Measurements from ENCODE around the gene SCFD2. TPM values are rescaled to one million over a fixed set of nuclear protein-coding genes. Genes with fewer than 3 reads are reported as not detected.
"Not testable (repeated sequence)": the region's sequence is repeated elsewhere in the genome, so short reads cannot be mapped to it uniquely, and the experiment has no call there.

Gene SCFD2
- total RNA-seq = 14.8 TPM
- polyA plus RNA-seq (ENCODE audit: insufficient read depth in 1 of 8, insufficient read length in 8 of 8, low replicate concordance in 1 of 8) = 10 to 100 TPM in 5 of 8 donors, 1 to 10 TPM in 3; 9.4 to 13.4 (median 11.2) TPM
- long read RNA-seq, donor 1 = 0 reads
- long read RNA-seq, donor 2 = 0 reads
- long read RNA-seq, donor 3, partial matches to known transcripts = 18 of 23 reads
- long read RNA-seq, donor 3, other reads (novel, unspliced or antisense) = 5 of 23 reads
- long read RNA-seq, donor 4 = 0 reads
- long read RNA-seq, donor 5, partial matches to known transcripts = 15 of 20 reads
- long read RNA-seq, donor 5, other reads (novel, unspliced or antisense) = 5 of 20 reads
- long read RNA-seq, donor 6, partial matches to known transcripts = 16 of 16 reads
- long read RNA-seq, donor 6, other reads (novel, unspliced or antisense) = 0 of 16 reads
- long read RNA-seq, donor 7, partial matches to known transcripts = 7 of 7 reads
- long read RNA-seq, donor 7, other reads (novel, unspliced or antisense) = 0 of 7 reads
- long read RNA-seq, donor 8 = 0 reads
- long read RNA-seq, donor 9, partial matches to known transcripts = 13 of 13 reads
- long read RNA-seq, donor 9, other reads (novel, unspliced or antisense) = 0 of 13 reads
- long read RNA-seq, donor 10, partial matches to known transcripts = 19 of 19 reads
- long read RNA-seq, donor 10, other reads (novel, unspliced or antisense) = 0 of 19 reads
- long read RNA-seq, donor 11, partial matches to known transcripts = 11 of 11 reads
- long read RNA-seq, donor 11, other reads (novel, unspliced or antisense) = 0 of 11 reads

DNA sequence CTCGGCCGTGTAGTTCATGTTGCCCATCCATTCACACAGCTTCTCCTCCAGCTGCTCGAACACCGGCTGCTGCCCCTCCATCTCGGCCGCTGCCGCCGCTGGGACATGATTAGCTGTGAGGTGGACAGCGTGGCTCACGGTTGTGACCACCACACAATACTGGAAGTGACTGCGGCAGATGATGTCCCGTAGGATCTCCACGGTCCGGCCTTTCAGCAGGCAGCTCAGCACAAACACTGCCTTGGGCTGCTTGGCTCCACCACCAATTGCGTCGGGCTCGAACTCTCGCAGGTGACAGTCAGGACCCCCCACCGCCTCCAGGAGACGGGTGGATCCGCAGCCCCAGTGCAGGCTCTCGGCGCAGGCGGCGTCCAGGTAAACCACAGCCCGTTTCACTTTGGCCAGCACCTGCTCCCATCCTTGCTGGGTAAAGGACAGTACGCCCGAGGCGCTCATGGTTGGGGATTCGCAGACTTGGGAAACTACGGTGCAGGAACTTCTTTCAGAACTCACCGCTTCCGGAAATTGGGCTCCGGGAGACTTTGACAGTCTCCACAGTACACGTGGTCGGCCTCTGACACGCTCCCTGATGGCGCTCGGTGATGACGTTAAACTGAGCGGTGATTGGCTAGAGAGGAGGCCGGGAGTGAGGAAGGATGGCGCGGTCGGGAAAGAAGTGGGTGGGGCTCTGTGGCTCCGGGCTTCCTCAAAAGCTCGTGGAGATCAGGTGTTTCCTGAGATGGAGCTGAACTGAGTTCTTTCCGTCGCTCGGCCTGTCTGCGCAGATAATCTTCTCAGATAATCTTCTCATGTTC, at the start of gene SCFD2:
SCFD2 (minus strand) TSS at position 576 of the 815 bp plus-strand sequence.
- Histone ChIP-seq H3K36me3 (ENCODE audit: control insufficient read depth, insufficient read depth, low read length) (peaks cover 3% of the 10 kb centered on the region), H3K4me3 (ENCODE audit: low read length) (peak within 1 kb of the TSS; percentile 86), H3K27me3 (ENCODE audit: control insufficient read depth, insufficient read depth, low read length) (peaks cover 7% of the 10 kb centered on the region), H3K4me1 (ENCODE audit: control insufficient read depth, insufficient read depth, low read length) (peaks cover 8% of the 10 kb centered on the region), H3K27ac (ENCODE audit: low read length) (peak within 1 kb of the TSS; percentile 74), H3K9me3 (replicated peaks; ENCODE audit: control insufficient read depth, low read depth, low read length) (no peaks in the 10 kb centered on the region)
- peak; percentile 99 for DNase-seq
- 0% methylated on average over 44 of the region's 51 CpGs for WGBS (ENCODE audit: insufficient coverage)

GRCh38 chr4:53409479-53409878, 43.6 kb upstream of the SCFD2 start:
- not testable (repeated sequence) for H3K27ac ChIP-seq (ENCODE audit: low read length); H3K4me1 ChIP-seq (ENCODE audit: control insufficient read depth, insufficient read depth, low read length); H3K4me3 ChIP-seq (ENCODE audit: low read length); H3K36me3 ChIP-seq (ENCODE audit: control insufficient read depth, insufficient read depth, low read length); H3K9me3 ChIP-seq (replicated peaks; ENCODE audit: control insufficient read depth, low read depth, low read length); DNase-seq; H3K27me3 ChIP-seq (ENCODE audit: control insufficient read depth, insufficient read depth, low read length)
- WGBS (ENCODE audit: insufficient coverage) = 100% methylated on average over 1 of the region's 11 CpGs

DNA sequence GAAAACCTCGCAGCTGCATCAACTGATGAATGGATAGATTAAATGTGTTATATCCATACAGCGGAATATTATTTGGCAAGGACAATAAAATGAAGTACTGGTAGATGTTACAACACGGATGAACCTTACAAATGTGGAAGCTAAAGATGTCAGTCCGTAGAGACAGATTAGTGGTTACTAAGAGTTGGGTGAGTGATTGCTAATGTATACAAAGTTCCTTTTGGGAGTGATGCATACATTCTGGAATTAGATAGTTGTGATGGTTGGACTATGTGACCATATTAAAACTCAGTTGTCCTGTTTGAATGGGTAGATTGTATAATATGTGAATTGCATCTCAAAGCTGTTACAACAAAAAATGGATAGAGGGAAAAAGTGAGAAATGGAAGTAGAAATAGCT, 14.4 kb upstream of the SCFD2 start:
- H3K4me3 ChIP-seq (ENCODE audit: low read length) = no peak overlapping the region
- peaks cover 3% of the 10 kb centered on the region for H3K4me1 ChIP-seq (ENCODE audit: control insufficient read depth, insufficient read depth, low read length)
- H3K27ac ChIP-seq (ENCODE audit: low read length) = no peak overlapping the region
- peaks cover 12% of the 10 kb centered on the region for H3K36me3 ChIP-seq (ENCODE audit: control insufficient read depth, insufficient read depth, low read length)
- H3K9me3 ChIP-seq (replicated peaks; ENCODE audit: control insufficient read depth, low read depth, low read length) = no peaks in the 10 kb centered on the region
- 85% methylated on average over 3 of the region's 4 CpGs for whole genome bisulfite sequencing (ENCODE audit: insufficient coverage)
- no peak for DNase-seq
- no peaks in the 10 kb centered on the region for H3K27me3 ChIP-seq (ENCODE audit: control insufficient read depth, insufficient read depth, low read length)

DNA sequence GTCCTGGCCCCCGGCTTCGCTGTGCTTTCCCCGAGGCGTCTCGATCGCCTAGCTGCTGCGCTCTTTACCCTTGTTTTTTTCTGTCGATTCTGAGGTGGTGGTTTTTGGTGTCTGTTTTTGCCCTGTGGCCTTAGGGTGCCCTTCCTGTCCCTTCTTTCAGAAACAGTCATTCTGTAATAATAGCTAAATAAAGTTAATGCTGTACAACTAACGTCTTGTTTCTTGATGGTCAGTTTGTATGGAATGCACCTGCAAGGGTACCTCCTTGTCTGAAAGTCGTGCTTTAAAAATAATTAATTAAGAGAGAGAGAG, 12.3 kb upstream of the SCFD2 start:
- WGBS (ENCODE audit: insufficient coverage) = no CpG with 5 or more reads among the region's 10 CpGs
- no peaks in the 10 kb centered on the region for H3K9me3 ChIP-seq (replicated peaks; ENCODE audit: control insufficient read depth, low read depth, low read length)

DNA sequence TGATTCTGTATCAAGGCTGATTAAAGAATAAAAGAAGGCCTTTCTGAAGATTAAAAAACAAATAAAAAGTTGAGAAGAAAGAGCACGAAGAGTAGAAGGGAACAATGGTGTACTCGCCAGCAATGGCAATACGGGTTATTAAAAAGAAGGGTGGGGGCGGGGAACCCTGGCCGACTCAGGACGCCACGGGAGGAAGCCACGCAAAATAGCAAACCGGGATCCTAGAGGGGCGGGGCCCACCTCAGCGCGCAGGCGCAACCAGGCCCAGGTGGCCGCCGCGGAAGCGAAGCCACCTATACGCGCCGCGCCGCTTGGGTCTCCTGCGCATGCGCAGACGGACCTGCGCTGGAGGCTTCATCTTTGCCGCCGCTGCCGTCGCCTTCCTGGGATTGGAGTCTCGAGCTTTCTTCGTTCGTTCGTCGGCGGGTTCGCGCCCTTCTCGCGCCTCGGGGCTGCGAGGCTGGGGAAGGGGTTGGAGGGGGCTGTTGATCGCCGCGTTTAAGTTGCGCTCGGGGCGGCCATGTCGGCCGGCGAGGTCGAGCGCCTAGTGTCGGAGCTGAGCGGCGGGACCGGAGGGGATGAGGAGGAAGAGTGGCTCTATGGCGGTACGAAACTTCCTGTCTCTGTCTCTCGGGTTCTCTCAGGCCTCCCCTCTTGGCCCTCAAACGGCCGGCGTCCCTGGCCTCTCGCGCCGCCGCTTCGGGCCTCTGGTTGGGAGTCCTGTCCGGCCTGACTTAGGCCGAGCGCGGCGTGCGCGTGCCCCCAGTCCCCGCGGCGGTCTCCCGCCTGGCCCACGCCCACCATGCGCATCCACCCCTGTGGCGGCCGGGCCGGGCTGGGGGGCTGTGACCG, 11.7 kb upstream of the SCFD2 start, which contains the start of gene FIP1L1:
FIP1L1 (plus strand) TSS at position 323 of the 852 bp plus-strand sequence; CDS start at position 521, 198 bp downstream.
- peaks cover 2% of the 10 kb centered on the region for H3K36me3 ChIP-seq (ENCODE audit: control insufficient read depth, insufficient read depth, low read length)
- no peaks in the 10 kb centered on the region for H3K9me3 ChIP-seq (replicated peaks; ENCODE audit: control insufficient read depth, low read depth, low read length)
- under 1% methylated on average over 81 of the region's 85 CpGs for WGBS (ENCODE audit: insufficient coverage)
- DNase-seq = peak; percentile 97
- peaks cover 2% of the 10 kb centered on the region for H3K27me3 ChIP-seq (ENCODE audit: control insufficient read depth, insufficient read depth, low read length)
- peak within 1 kb of the TSS; percentile 95 for H3K4me3 ChIP-seq (ENCODE audit: low read length)
- peaks cover 3% of the 10 kb centered on the region for H3K4me1 ChIP-seq (ENCODE audit: control insufficient read depth, insufficient read depth, low read length)
- peak within 1 kb of the TSS; percentile 95 for H3K27ac ChIP-seq (ENCODE audit: low read length)

More for the DNA sequence above, 12.3 kb upstream of the SCFD2 start:
- H3K4me3 ChIP-seq (ENCODE audit: low read length) = peak overlapping the region; percentile 95
- DNase-seq = no peak
- H3K27ac ChIP-seq (ENCODE audit: low read length) = peak overlapping the region; percentile 95
- no peaks in the 10 kb centered on the region for H3K27me3 ChIP-seq (ENCODE audit: control insufficient read depth, insufficient read depth, low read length)
- H3K4me1 ChIP-seq (ENCODE audit: control insufficient read depth, insufficient read depth, low read length) = peaks cover 3% of the 10 kb centered on the region
- peaks cover 2% of the 10 kb centered on the region for H3K36me3 ChIP-seq (ENCODE audit: control insufficient read depth, insufficient read depth, low read length)

DNA sequence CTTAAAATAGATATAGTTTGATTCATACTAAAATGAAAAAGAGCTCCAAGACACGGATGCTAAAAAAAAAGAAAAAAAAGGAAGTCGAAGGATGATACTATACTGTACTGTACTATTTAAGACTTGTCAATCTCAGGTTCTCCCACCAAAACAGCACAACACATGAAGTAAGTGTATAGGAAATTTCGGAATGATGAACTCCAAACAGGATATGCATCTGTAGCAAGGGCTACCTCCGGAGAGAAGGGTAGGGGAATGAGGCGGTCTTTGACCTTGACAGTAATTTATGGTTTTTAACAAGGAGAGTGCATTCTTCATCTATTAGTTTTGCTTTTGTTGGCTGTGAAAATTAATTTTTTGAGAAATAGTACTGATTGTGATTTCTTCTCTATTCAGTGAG, 11.0 kb upstream of the SCFD2 start:
- peak overlapping the region; percentile 95 for H3K4me3 ChIP-seq (ENCODE audit: low read length)
- no peaks in the 10 kb centered on the region for H3K9me3 ChIP-seq (replicated peaks; ENCODE audit: control insufficient read depth, low read depth, low read length)
- DNase-seq = no peak
- H3K36me3 ChIP-seq (ENCODE audit: control insufficient read depth, insufficient read depth, low read length) = no peaks in the 10 kb centered on the region
- peaks cover 4% of the 10 kb centered on the region for H3K27me3 ChIP-seq (ENCODE audit: control insufficient read depth, insufficient read depth, low read length)
- H3K4me1 ChIP-seq (ENCODE audit: control insufficient read depth, insufficient read depth, low read length) = peaks cover 3% of the 10 kb centered on the region
- H3K27ac ChIP-seq (ENCODE audit: low read length) = peak overlapping the region; percentile 83
- 47% methylated on average over 2 of the region's 5 CpGs for WGBS (ENCODE audit: insufficient coverage)

GRCh38 chr4:53374777-53375258, 9.0 kb upstream of the SCFD2 start:
- Histone ChIP-seq H3K27ac (ENCODE audit: low read length) (no peak overlapping the region), H3K36me3 (ENCODE audit: control insufficient read depth, insufficient read depth, low read length) (no peaks in the 10 kb centered on the region), H3K4me1 (ENCODE audit: control insufficient read depth, insufficient read depth, low read length) (peaks cover 3% of the 10 kb centered on the region), H3K9me3 (replicated peaks; ENCODE audit: control insufficient read depth, low read depth, low read length) (no peaks in the 10 kb centered on the region), H3K27me3 (ENCODE audit: control insufficient read depth, insufficient read depth, low read length) (peaks cover 10% of the 10 kb centered on the region), H3K4me3 (ENCODE audit: low read length) (no peak overlapping the region)
- no peak for DNase-seq
- WGBS (ENCODE audit: insufficient coverage) = 84% methylated on average over 2 of the region's 4 CpGs

GRCh38 chr4:53371843-53372521, 6.1 kb upstream of the SCFD2 start:
- Histone ChIP-seq H3K36me3 (ENCODE audit: control insufficient read depth, insufficient read depth, low read length) (no peaks in the 10 kb centered on the region), H3K4me3 (ENCODE audit: low read length) (no peak overlapping the region), H3K9me3 (replicated peaks; ENCODE audit: control insufficient read depth, low read depth, low read length) (no peaks in the 10 kb centered on the region), H3K4me1 (ENCODE audit: control insufficient read depth, insufficient read depth, low read length) (peaks cover 1% of the 10 kb centered on the region), H3K27ac (ENCODE audit: low read length) (no peak overlapping the region), H3K27me3 (ENCODE audit: control insufficient read depth, insufficient read depth, low read length) (peaks cover 14% of the 10 kb centered on the region)
- WGBS (ENCODE audit: insufficient coverage) = 78% methylated on average over 4 of the region's 4 CpGs
- DNase-seq = no peak

DNA sequence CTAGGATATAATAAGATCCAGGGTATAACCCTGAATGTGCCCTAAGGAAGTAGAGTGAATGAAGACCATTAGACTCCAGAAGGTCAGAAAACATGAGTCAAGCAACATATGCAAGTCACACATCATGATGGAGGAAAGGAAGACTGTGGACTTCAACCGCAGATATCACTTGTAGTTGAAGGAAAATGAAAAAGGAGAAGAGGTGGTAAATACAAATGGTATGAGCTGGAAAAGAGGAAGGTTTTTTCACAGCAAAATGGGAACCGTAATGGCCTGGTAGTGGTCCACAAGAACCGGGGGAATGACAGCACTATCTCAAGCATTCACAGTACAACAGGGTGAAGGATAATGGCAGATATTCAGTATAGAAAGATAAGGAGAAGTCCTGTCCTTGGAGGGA, 5.2 kb upstream of the SCFD2 start:
- Histone ChIP-seq H3K4me1 (ENCODE audit: control insufficient read depth, insufficient read depth, low read length) (peaks cover 2% of the 10 kb centered on the region), H3K27me3 (ENCODE audit: control insufficient read depth, insufficient read depth, low read length) (peaks cover 14% of the 10 kb centered on the region), H3K27ac (ENCODE audit: low read length) (no peak overlapping the region), H3K36me3 (ENCODE audit: control insufficient read depth, insufficient read depth, low read length) (no peaks in the 10 kb centered on the region), H3K4me3 (ENCODE audit: low read length) (no peak overlapping the region), H3K9me3 (replicated peaks; ENCODE audit: control insufficient read depth, low read depth, low read length) (no peaks in the 10 kb centered on the region)
- WGBS (ENCODE audit: insufficient coverage) = 100% methylated on average over 1 of the region's 3 CpGs
- no peak for DNase-seq

All from muscle of leg (tissue), 16 donors.